Ascending aorta (tissue), 2 donors: Measurements from ENCODE around the gene POPDC2. TPM values are rescaled to one million over a fixed set of nuclear protein-coding genes. Genes with fewer than 3 reads are reported as not detected.

Experiments
- DNase-seq, 2 donors: peaks; one replicate each; pipeline ENCODE4 v3.0.0-alpha.2; 2019; ENCODE audit warnings: low spot score in 2 of 2
- H3K27ac ChIP-seq, 2 donors: fragments of 200-600 bp; sonication (generic); one replicate each; pipeline ENCODE4 v1.5.1; 2016 to 2017; ENCODE audit warnings: mild to moderate bottlenecking in 1 of 2
- H3K27me3 ChIP-seq: fragments of 200-600 bp; sonication (generic); one replicate; pipeline ENCODE4 v1.5.1; 2017
- H3K36me3 ChIP-seq, 2 donors: fragments of 200-600 bp; sonication (generic); one replicate each; pipeline ENCODE4 v1.5.1; 2016
- H3K4me1 ChIP-seq, 2 donors: fragments of 200-600 bp; sonication (generic); one replicate each; pipeline ENCODE4 v1.5.1; 2016 to 2017; ENCODE audit warnings: mild to moderate bottlenecking in 1 of 2
- H3K4me3 ChIP-seq, 2 donors: fragments of 200-600 bp; sonication (generic); one replicate each; pipeline ENCODE4 v1.5.1; 2016 to 2017; ENCODE audit warnings: mild to moderate bottlenecking in 1 of 2
- H3K9me3 ChIP-seq, 2 donors: fragments of 200-600 bp; sonication (generic); one replicate each; pipeline ENCODE4 v1.5.1; 2016
- intact Hi-C: fragments of 100-400 bp; cut with DNase I; formaldehyde crosslinking; loops from one replicate; pipeline ENCODE4 v1.15.1; 2023
- total RNA-seq: library from RNA; depleted of rRNA; stranded (reverse); fragments of >200 nt; gene quantifications from one replicate; pipeline ENCODE4 v1.1.0, GENCODE V29; 2016
- TF ChIP-seq, protein P1 (sequence below), 3 experiments: fragments of 200-600 bp in 2 of 3; fragments of 450-650 bp in 1 of 3; sonication (generic) in 2 of 3; IDR thresholded peaks; one replicate each; pipeline ENCODE4 v1.5.1; 2016 to 2019; ENCODE audit warnings: antibody characterized with exemption in 3 of 3, mild to moderate bottlenecking in 1 of 3, moderate library complexity in 1 of 3

Gene POPDC2
- total RNA-seq, 1 donor from 2014 or later = 4.7 TPM

DNA sequence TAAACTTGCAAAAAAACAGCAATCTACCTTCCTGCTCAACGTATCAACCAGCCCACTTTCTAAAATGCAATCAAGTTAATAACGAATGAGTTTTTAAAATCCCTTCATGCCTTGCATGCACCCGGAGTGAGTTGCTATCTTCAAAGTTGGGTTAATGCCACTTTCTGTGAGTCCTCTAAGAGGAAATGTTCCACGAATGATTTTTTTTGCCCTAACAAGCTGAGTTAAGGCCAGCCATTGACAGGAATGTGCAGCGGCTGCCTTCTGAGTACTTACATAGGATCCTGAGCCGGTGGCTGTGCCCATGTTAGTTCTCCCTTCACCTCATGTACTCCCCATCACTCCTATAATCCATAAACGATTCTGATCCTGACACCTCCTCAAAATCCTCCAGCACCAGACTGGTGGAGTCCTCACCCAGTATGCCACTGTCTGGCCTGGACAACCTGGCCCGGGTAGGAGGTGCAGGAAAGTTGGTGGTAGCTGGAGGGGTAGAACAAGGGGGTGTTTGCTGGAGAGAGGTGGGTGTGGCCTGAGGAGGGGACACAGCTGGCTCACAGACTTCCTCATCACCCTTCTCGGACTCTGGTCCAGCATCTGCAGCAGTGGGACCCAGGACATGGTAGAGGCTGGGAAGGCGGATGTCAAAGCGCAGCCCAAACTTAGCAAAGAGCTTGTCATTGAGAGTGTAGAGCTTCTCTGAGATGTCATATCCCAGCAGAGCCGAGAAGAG lies 12.4 kb downstream of the POPDC2 start:
- intact Hi-C loops = no loop called here
- peak overlapping the region; percentile 85 to 88 for H3K27ac ChIP-seq
- H3K4me1 ChIP-seq = peaks cover 9 to 15% of the 10 kb centered on the region in 2 donors
- peaks cover 0 to 4% of the 10 kb centered on the region in 2 donors for H3K36me3 ChIP-seq
- H3K9me3 ChIP-seq = no peaks in the 10 kb centered on the region
- H3K4me3 ChIP-seq = no peak overlapping the region
- no peak for DNase-seq
- TF ChIP-seq, protein P1, sequence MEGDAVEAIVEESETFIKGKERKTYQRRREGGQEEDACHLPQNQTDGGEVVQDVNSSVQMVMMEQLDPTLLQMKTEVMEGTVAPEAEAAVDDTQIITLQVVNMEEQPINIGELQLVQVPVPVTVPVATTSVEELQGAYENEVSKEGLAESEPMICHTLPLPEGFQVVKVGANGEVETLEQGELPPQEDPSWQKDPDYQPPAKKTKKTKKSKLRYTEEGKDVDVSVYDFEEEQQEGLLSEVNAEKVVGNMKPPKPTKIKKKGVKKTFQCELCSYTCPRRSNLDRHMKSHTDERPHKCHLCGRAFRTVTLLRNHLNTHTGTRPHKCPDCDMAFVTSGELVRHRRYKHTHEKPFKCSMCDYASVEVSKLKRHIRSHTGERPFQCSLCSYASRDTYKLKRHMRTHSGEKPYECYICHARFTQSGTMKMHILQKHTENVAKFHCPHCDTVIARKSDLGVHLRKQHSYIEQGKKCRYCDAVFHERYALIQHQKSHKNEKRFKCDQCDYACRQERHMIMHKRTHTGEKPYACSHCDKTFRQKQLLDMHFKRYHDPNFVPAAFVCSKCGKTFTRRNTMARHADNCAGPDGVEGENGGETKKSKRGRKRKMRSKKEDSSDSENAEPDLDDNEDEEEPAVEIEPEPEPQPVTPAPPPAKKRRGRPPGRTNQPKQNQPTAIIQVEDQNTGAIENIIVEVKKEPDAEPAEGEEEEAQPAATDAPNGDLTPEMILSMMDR (IDR thresholded peaks at IDR 0.05) = no peak
- H3K27me3 ChIP-seq = no peaks in the 10 kb centered on the region

DNA sequence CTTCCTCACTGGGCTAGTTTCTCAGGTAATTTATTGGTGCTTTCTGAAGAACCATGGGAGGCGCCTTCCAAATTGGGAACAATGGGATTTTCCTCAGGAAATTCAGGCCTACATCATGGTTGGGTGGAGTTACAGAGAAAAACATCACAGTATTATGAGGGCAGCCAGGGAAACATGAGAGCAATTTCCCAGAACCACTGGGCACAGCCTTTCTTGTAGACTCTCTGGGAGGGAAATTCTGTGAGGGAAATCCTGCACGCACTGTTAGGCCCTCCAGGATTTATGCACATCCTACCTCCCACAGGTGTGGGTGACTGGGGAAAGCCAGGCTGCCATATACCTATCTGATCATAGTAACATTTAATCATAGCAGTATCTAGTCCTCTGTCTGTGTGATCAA lies 13.2 kb downstream of the POPDC2 start:
- no peaks in the 10 kb centered on the region for H3K9me3 ChIP-seq
- H3K27me3 ChIP-seq = no peaks in the 10 kb centered on the region
- TF ChIP-seq, protein P1 (IDR thresholded peaks at IDR 0.05) = no peak
- H3K36me3 ChIP-seq = peaks cover 0 to 12% of the 10 kb centered on the region in 2 donors
- intact Hi-C loops = no loop called here
- no peak for DNase-seq
- H3K27ac ChIP-seq = peak overlapping the region; percentile 85 to 88
- peaks cover 9 to 15% of the 10 kb centered on the region in 2 donors for H3K4me1 ChIP-seq
- no peak overlapping the region for H3K4me3 ChIP-seq

DNA sequence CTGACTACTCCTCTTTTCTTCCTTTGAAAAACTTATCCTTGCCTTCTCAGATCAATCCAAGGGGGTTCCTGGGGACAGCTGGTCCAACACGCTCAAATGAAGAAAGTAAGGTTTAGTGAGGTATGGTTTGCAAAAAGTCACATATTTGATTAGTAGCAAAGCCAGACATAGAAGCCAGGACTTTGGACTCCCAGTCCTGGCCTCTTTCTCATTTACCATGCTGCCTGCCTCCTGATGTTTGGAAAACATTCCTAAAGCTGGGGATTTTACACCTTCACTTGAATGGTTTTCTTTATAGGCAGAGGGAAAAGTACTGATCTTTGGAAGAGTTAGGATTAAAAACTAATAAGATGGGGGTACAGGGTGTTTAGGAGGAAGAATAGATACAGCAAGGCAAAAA lies 14.6 kb downstream of the POPDC2 start:
- Histone ChIP-seq H3K36me3 (peaks cover 0 to 24% of the 10 kb centered on the region in 2 donors), H3K4me3 (no peak overlapping the region), H3K27me3 (no peaks in the 10 kb centered on the region), H3K4me1 (peaks cover 9 to 15% of the 10 kb centered on the region in 2 donors), H3K27ac (peak overlapping the region; percentile 85 to 88), H3K9me3 (peaks cover 0 to 4% of the 10 kb centered on the region in 2 donors)
- no peak for DNase-seq
- TF ChIP-seq, protein P1 (IDR thresholded peaks at IDR 0.05) = no peak
- intact Hi-C loops = no loop called here

DNA sequence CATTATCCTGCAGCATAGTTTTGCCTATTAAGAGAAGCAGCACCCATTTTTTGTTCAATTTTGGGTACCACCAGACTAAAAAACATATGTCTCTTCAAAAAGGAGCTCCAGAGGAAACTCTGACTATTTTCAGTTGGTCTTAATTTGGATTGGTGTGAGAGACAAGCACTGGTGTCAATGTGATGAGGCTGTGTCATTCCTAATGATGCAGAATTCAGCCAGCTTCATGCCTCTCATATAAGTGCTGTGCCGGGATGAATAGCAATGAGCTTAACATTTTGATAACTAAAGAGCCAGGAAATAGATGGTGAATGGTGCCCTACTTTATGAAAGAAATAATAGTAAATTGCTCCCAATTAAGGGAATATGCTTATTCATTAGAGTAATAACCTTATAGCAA lies 15.9 kb downstream of the POPDC2 start:
- Histone ChIP-seq H3K36me3 (peaks cover 0 to 24% of the 10 kb centered on the region in 2 donors), H3K4me1 (peaks cover 9 to 15% of the 10 kb centered on the region in 2 donors), H3K27me3 (no peaks in the 10 kb centered on the region), H3K4me3 (no peak overlapping the region), H3K9me3 (peaks cover 0 to 4% of the 10 kb centered on the region in 2 donors), H3K27ac (no peak overlapping the region)
- DNase-seq = no peak
- TF ChIP-seq, protein P1 (IDR thresholded peaks at IDR 0.05) = no peak
- intact Hi-C loops = no loop called here

DNA sequence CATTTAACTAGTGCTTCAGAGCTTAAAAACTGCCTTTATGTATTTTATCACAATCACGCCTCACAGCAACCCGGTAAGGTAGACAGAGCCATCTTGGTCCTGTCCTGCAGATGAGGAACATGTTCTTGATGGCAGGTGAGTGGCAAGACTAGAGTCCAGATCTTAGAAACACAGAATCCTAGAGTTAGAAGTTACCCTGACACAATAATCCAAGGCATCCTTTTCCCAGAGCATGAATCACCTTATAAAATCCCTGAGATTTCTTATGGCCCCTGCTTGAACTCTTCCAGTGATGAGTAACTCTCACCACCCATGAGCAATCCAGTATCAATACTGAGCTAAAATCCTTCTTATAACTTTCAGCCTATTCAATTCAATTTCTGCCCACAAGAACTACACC lies 16.9 kb downstream of the POPDC2 start:
- H3K36me3 ChIP-seq = peaks cover 0 to 24% of the 10 kb centered on the region in 2 donors
- intact Hi-C loops = no loop called here
- no peaks in the 10 kb centered on the region for H3K27me3 ChIP-seq
- no peak overlapping the region for H3K27ac ChIP-seq
- no peak for DNase-seq
- TF ChIP-seq, protein P1 (IDR thresholded peaks at IDR 0.05) = no peak
- peaks cover 0 to 4% of the 10 kb centered on the region in 2 donors for H3K9me3 ChIP-seq
- no peak overlapping the region for H3K4me3 ChIP-seq
- H3K4me1 ChIP-seq = peaks cover 9 to 15% of the 10 kb centered on the region in 2 donors
